ENCODE measurements around the gene RIBC1.
"Not testable (repeated sequence)": the region's sequence is repeated elsewhere in the genome, so short reads cannot be mapped to it uniquely, and the experiment has no call there.

RIBC1 gene

GRCh38 chrX:53435997-53436396 lies 13.3 kb downstream of the RIBC1 start:
- DNase-seq (ENCODE audit: low read depth in 3 of 3): peak in 2 of 3 experiments; percentile 30 to 33

GRCh38 chrX:53437206-53437605 lies 14.5 kb downstream of the RIBC1 start:
- no peak for DNase-seq (ENCODE audit: low read depth in 3 of 3)

- no peak for DNase-seq (ENCODE audit: low read depth in 3 of 3)
These were observed 15.6 kb downstream of the RIBC1 start for GRCh38 chrX:53438174-53438831.

- DNase-seq (ENCODE audit: low read depth in 3 of 3): no peak
These were observed 16.2 kb downstream of the RIBC1 start for GRCh38 chrX:53438832-53439230.

- no peak for DNase-seq (ENCODE audit: low read depth in 3 of 3)
These were observed 17.4 kb downstream of the RIBC1 start for GRCh38 chrX:53440101-53440500.

- DNase-seq (ENCODE audit: low read depth in 3 of 3): no peak
These were observed 18.2 kb downstream of the RIBC1 start for GRCh38 chrX:53440621-53441517.

GRCh38 chrX:53441531-53442321 lies 19.1 kb downstream of the RIBC1 start:
- DNase-seq (ENCODE audit: low read depth in 3 of 3): peak; percentile 48 to 61 (median 53)

GRCh38 chrX:53442322-53442631 lies 19.6 kb downstream of the RIBC1 start:
- no peak for DNase-seq (ENCODE audit: low read depth in 3 of 3)

GRCh38 chrX:53445977-53446376 lies 23.3 kb downstream of the RIBC1 start:
- no peak for DNase-seq (ENCODE audit: low read depth in 3 of 3)

GRCh38 chrX:53447441-53447840 lies 24.8 kb downstream of the RIBC1 start:
- DNase-seq (ENCODE audit: low read depth in 3 of 3): no peak

- no peak for DNase-seq (ENCODE audit: low read depth in 3 of 3)
These were observed 27.0 kb downstream of the RIBC1 start for GRCh38 chrX:53449632-53450031.

- no peak for DNase-seq (ENCODE audit: low read depth in 3 of 3)
These were observed 30.1 kb downstream of the RIBC1 start for GRCh38 chrX:53452812-53453211.

GRCh38 chrX:53456254-53456653 lies 33.6 kb downstream of the RIBC1 start:
- DNase-seq (ENCODE audit: low read depth in 3 of 3): no peak

- no peak for DNase-seq (ENCODE audit: low read depth in 3 of 3)
These were observed 35.4 kb downstream of the RIBC1 start for GRCh38 chrX:53458082-53458481.

- not testable (repeated sequence) for DNase-seq (ENCODE audit: low read depth in 3 of 3)
These were observed 46.0 kb downstream of the RIBC1 start for GRCh38 chrX:53468659-53469058.

- DNase-seq (ENCODE audit: low read depth in 3 of 3): no peak
These were observed 48.7 kb downstream of the RIBC1 start for GRCh38 chrX:53471346-53471745.

- DNase-seq (ENCODE audit: low read depth in 3 of 3): no peak
These were observed 52.0 kb downstream of the RIBC1 start for GRCh38 chrX:53474707-53475106.

- DNase-seq (ENCODE audit: low read depth in 3 of 3): no peak
These were observed 53.7 kb downstream of the RIBC1 start for GRCh38 chrX:53476371-53476770.

GRCh38 chrX:53479301-53479700 lies 56.6 kb downstream of the RIBC1 start:
- DNase-seq (ENCODE audit: low read depth in 3 of 3): no peak

Data from stimulated activated CD4-positive, alpha-beta T cell treated with anti-CD3 and anti-CD28 coated beads, TNF-alpha, amount 100 ng/mL, for 4 hours (primary cell).